Type B pancreatic cell (in vitro differentiated cells): ENCODE measurements around the gene PKHD1. TPM values are rescaled to one million over a fixed set of nuclear protein-coding genes. Genes with fewer than 3 reads are reported as not detected.

Source experiments
- DNase-seq: peaks from one replicate; pipeline ENCODE4 v3.0.0; 2021; ENCODE audit warnings: mixed read lengths; ENCODE audit not compliant: unreplicated experiment; ENCODE audit errors: extremely low spot score
- H3K27ac Mint-ChIP-seq: 2 replicates; pipeline ENCODE4 v1.8.0; 2021; ENCODE audit warnings: mild to moderate bottlenecking, mixed read lengths
- H3K27me3 Mint-ChIP-seq: 2 replicates; pipeline ENCODE4 v1.8.0; 2021; ENCODE audit warnings: mixed read lengths
- H3K36me3 Mint-ChIP-seq: 2 replicates; pipeline ENCODE4 v1.8.0; 2021; ENCODE audit warnings: mixed read lengths
- H3K4me1 Mint-ChIP-seq: one replicate; pipeline ENCODE4 v1.8.0; 2021; ENCODE audit warnings: mixed read lengths; ENCODE audit not compliant: unreplicated experiment
- H3K4me3 Mint-ChIP-seq: 2 replicates; pipeline ENCODE4 v1.8.0; 2021; ENCODE audit warnings: mild to moderate bottlenecking, mixed read lengths
- H3K9me3 Mint-ChIP-seq: 2 replicates; pipeline ENCODE4 v1.8.0; 2021; ENCODE audit warnings: mixed read lengths
- total RNA-seq: library from RNA; stranded (reverse); gene quantifications from 2 replicates; pipeline ENCODE4 v1.2.1, GENCODE V29; 2021; ENCODE audit warnings: low replicate concordance
- TF ChIP-seq, protein P1 (sequence below): fragments of 200-600 bp; sonication (generic); conservative IDR thresholded peaks from 2 replicates; pipeline ENCODE4 v1.5.0; 2021; ENCODE audit warnings: antibody characterized with exemption, mild to moderate bottlenecking

Gene PKHD1
- total RNA-seq, 1 donor from 2014 or later, result 0.75 TPM

GRCh38 chr6:51910851-51911250, 176.6 kb downstream of the PKHD1 start:
- Mint-ChIP-seq H3K27ac (no peak overlapping the region), H3K36me3 (no peaks in the 10 kb centered on the region), H3K4me3 (no peak overlapping the region), H3K27me3 (no peaks in the 10 kb centered on the region), H3K9me3 (peaks cover 7% of the 10 kb centered on the region), H3K4me1 (no peaks in the 10 kb centered on the region)
- no peak for DNase-seq
- TF ChIP-seq, protein P1, sequence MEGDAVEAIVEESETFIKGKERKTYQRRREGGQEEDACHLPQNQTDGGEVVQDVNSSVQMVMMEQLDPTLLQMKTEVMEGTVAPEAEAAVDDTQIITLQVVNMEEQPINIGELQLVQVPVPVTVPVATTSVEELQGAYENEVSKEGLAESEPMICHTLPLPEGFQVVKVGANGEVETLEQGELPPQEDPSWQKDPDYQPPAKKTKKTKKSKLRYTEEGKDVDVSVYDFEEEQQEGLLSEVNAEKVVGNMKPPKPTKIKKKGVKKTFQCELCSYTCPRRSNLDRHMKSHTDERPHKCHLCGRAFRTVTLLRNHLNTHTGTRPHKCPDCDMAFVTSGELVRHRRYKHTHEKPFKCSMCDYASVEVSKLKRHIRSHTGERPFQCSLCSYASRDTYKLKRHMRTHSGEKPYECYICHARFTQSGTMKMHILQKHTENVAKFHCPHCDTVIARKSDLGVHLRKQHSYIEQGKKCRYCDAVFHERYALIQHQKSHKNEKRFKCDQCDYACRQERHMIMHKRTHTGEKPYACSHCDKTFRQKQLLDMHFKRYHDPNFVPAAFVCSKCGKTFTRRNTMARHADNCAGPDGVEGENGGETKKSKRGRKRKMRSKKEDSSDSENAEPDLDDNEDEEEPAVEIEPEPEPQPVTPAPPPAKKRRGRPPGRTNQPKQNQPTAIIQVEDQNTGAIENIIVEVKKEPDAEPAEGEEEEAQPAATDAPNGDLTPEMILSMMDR, result no peak

GRCh38 chr6:51908243-51908642, 179.2 kb downstream of the PKHD1 start:
- Mint-ChIP-seq H3K9me3 (peaks cover 4% of the 10 kb centered on the region), H3K4me3 (no peak overlapping the region), H3K27ac (no peak overlapping the region), H3K4me1 (no peaks in the 10 kb centered on the region), H3K36me3 (no peaks in the 10 kb centered on the region), H3K27me3 (no peaks in the 10 kb centered on the region)
- no peak for DNase-seq
- TF ChIP-seq, protein P1, result no peak

DNA sequence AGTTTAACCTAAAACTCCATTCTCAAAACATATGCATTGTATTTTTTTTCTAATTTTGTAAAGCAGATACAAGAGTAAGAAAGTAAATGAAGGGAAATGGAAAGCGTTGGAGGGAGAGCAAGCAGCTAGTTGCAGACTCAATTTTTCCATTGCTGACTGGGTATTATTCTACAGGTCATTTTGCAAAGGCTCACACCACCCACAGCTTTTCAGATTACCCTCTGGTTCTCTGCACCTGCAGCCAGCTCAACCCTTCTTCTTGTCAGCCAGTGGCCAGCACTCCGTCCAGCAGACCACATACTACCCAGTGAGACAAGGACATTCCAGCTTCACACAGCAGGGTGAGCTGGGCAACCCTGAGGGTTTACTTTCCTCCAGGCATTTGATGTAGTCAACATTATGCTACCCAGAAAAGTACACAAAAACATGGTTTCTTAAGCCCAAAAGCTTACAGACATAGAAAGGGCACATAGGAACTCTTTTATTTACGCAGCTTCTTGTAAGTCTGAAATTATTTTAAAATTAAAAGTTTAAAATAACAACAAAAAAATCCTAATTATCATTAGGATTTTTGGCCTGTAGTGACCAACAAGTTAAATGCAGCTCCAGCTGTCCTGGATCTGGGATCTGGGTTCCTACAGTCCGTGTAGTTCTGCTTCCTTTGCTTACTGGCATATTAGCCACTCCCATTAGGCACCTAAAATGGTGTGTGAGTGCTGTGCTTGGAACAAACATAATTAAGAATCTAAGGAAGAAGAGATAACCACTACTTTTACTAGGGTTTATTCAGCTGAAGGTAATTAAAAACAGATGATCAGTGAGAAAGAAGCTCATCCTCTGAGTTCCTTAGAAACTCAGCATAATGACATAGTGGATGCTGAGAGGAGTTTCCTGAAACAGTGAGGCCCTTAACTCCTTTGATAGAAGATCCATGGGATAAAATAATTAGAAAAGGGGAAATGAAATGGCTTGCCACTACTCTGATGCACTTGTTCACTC, 185.3 kb downstream of the PKHD1 start:
- Mint-ChIP-seq H3K4me3 (no peak overlapping the region), H3K4me1 (no peaks in the 10 kb centered on the region), H3K27me3 (no peaks in the 10 kb centered on the region), H3K27ac (no peak overlapping the region), H3K36me3 (no peaks in the 10 kb centered on the region), H3K9me3 (no peaks in the 10 kb centered on the region)
- TF ChIP-seq, protein P1, result no peak
- DNase-seq, result no peak

DNA sequence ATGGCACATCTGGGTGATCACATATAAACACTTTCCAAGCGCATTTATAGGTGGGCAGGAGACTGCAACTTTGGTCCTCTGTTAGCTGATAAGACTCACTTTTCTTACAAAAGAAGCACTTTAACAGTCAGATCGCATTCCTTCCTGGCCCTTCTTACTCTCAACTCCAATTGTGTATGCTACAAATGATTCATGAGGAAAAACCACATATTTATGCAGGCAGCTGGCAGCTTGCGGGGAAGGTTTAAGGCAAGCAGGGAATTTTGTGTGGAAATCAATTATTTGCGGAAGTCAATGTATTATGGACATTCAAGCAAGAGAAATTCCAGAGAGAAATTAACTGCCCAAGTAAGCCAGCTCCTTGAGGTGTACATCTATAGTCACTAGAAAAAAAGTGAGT, 194.0 kb downstream of the PKHD1 start:
- Mint-ChIP-seq H3K27me3 (no peaks in the 10 kb centered on the region), H3K4me1 (no peaks in the 10 kb centered on the region), H3K9me3 (no peaks in the 10 kb centered on the region), H3K27ac (no peak overlapping the region), H3K4me3 (no peak overlapping the region), H3K36me3 (no peaks in the 10 kb centered on the region)
- TF ChIP-seq, protein P1, result no peak
- no peak for DNase-seq

- DNase-seq, result no peak
- Mint-ChIP-seq H3K4me3 (no peak overlapping the region), H3K27me3 (peaks cover 3% of the 10 kb centered on the region), H3K4me1 (no peaks in the 10 kb centered on the region), H3K9me3 (no peaks in the 10 kb centered on the region), H3K36me3 (no peaks in the 10 kb centered on the region), H3K27ac (no peak overlapping the region)
- TF ChIP-seq, protein P1, result no peak
Measured at GRCh38 chr6:51892750-51893149, 194.7 kb downstream of the PKHD1 start.
